Calu3 (cell line): ENCODE results near the gene KRT85. TPM values are rescaled to one million over a fixed set of nuclear protein-coding genes. Genes with fewer than 3 reads are reported as not detected.

ENCODE experiments used
- BruUV-seq: library from RNA; stranded (reverse); fragments of 400-500 nt; replicated peaks from 2 replicates; lab custom pipeline; 2021; lab: Mats Ljungman, UMichigan
- CTCF ChIA-PET: fragments of 300-600 bp; sonication (Branson Sonifier 250); formaldehyde crosslinking; loops from one replicate; lab custom pipeline; 2022; ENCODE audit warnings: antibody characterized with exemption; lab: Charles Lee
- DNase-seq: peaks from one replicate; pipeline ENCODE4 v3.0.0; 2022
- H3K27ac Mint-ChIP-seq: one replicate; pipeline ENCODE4 v1.8.0; 2022; ENCODE audit warnings: mixed read lengths; ENCODE audit not compliant: unreplicated experiment
- H3K27me3 Mint-ChIP-seq: one replicate; pipeline ENCODE4 v1.8.0; 2022; ENCODE audit warnings: mixed read lengths; ENCODE audit not compliant: unreplicated experiment
- H3K36me3 Mint-ChIP-seq: one replicate; pipeline ENCODE4 v1.8.0; 2022; ENCODE audit warnings: mild to moderate bottlenecking, moderate library complexity, mixed read lengths; ENCODE audit not compliant: insufficient read depth, unreplicated experiment
- H3K4me1 Mint-ChIP-seq: one replicate; pipeline ENCODE4 v1.8.0; 2022; ENCODE audit warnings: mild to moderate bottlenecking, low read depth, mixed read lengths; ENCODE audit not compliant: unreplicated experiment
- H3K4me3 Mint-ChIP-seq: one replicate; pipeline ENCODE4 v1.8.0; 2022; ENCODE audit warnings: mild to moderate bottlenecking, low read depth, moderate library complexity, mixed read lengths; ENCODE audit not compliant: unreplicated experiment
- H3K9me3 Mint-ChIP-seq: one replicate; pipeline ENCODE4 v1.8.0; 2022; ENCODE audit warnings: low read depth, mixed read lengths; ENCODE audit not compliant: unreplicated experiment
- CTCF ChIP-seq: fragments of 200-600 bp; IDR thresholded peaks from one replicate; pipeline ENCODE4 v1.8.0; 2022; ENCODE audit warnings: antibody characterized with exemption; ENCODE audit not compliant: unreplicated experiment
- intact Hi-C: fragments of 100-400 bp; cut with micrococcal nuclease; formaldehyde crosslinking; loops from one replicate; pipeline ENCODE4 v1.10.0; 2022; ENCODE audit not compliant: unreplicated experiment
- total RNA-seq: library from RNA; stranded (reverse); gene quantifications from 2 replicates; pipeline ENCODE4 v1.2.3, GENCODE V29; 2022

KRT85 gene
- total RNA-seq, 1 experiment from 2014 or later = not detected

- H3K9me3 Mint-ChIP-seq = no peaks in the 10 kb centered on the region
- no peaks in the 10 kb centered on the region for H3K36me3 Mint-ChIP-seq
- no peak for DNase-seq
- no peak for TF ChIP-seq CTCF
- no peaks in the 10 kb centered on the region for H3K27me3 Mint-ChIP-seq
- H3K4me1 Mint-ChIP-seq = peaks cover 14% of the 10 kb centered on the region
- H3K27ac Mint-ChIP-seq = no peak overlapping the region
- no TSS peak for BruUV-seq
- CTCF ChIA-PET = no interaction called here
- intact Hi-C loops = loop anchor here (10.0 kb wide), 2 partner anchors 214 to 614 kb away; no protein-coding TSS in a partner anchor
- H3K4me3 Mint-ChIP-seq = no peak overlapping the region
Observed at GRCh38 chr12:52370926-52371608, 3.8 kb upstream of the KRT85 start.

GRCh38 chr12:52369809-52370208 is 2.5 kb upstream of the KRT85 start:
- CTCF ChIA-PET = no interaction called here
- Mint-ChIP-seq H3K4me3 (no peak overlapping the region), H3K9me3 (no peaks in the 10 kb centered on the region), H3K27ac (no peak overlapping the region), H3K4me1 (peaks cover 14% of the 10 kb centered on the region), H3K27me3 (no peaks in the 10 kb centered on the region), H3K36me3 (no peaks in the 10 kb centered on the region)
- intact Hi-C loops = loop anchor here (10.0 kb wide), 2 partner anchors 215 to 615 kb away; no protein-coding TSS in a partner anchor
- BruUV-seq = no TSS peak
- no peak for DNase-seq
- TF ChIP-seq CTCF = no peak

GRCh38 chr12:52369211-52369610 is 1.9 kb upstream of the KRT85 start:
- CTCF ChIA-PET = no interaction called here
- H3K4me3 Mint-ChIP-seq = no peak overlapping the region
- H3K4me1 Mint-ChIP-seq = peaks cover 14% of the 10 kb centered on the region
- intact Hi-C loops = no loop called here
- no peak for DNase-seq
- BruUV-seq = no TSS peak
- H3K36me3 Mint-ChIP-seq = no peaks in the 10 kb centered on the region
- H3K27me3 Mint-ChIP-seq = no peaks in the 10 kb centered on the region
- no peaks in the 10 kb centered on the region for H3K9me3 Mint-ChIP-seq
- TF ChIP-seq CTCF = no peak
- H3K27ac Mint-ChIP-seq = no peak overlapping the region

- no peak for DNase-seq
- Mint-ChIP-seq H3K9me3 (no peaks in the 10 kb centered on the region), H3K36me3 (no peaks in the 10 kb centered on the region), H3K27me3 (no peaks in the 10 kb centered on the region), H3K27ac (no peak overlapping the region), H3K4me1 (peaks cover 14% of the 10 kb centered on the region), H3K4me3 (no peak overlapping the region)
- no peak for TF ChIP-seq CTCF
- CTCF ChIA-PET = no interaction called here
- no TSS peak for BruUV-seq
- intact Hi-C loops = no loop called here
Observed at GRCh38 chr12:52368508-52368907, 1.2 kb upstream of the KRT85 start.
